ENCODE measurements around the gene RPP14.

- no peak for TF ChIP-seq POLR2A (IDR thresholded peaks at IDR 0.05)
- no peak for TF ChIP-seq CTCF (IDR thresholded peaks at IDR 0.05)
Measured at GRCh38 chr3:58291671-58292338, 14.2 kb upstream of the RPP14 start.
